Loucy (cell line): ENCODE results near the gene AMZ2.
"Not testable (repeated sequence)": the region's sequence is repeated elsewhere in the genome, so short reads cannot be mapped to it uniquely, and the experiment has no call there.

Experiments used
- H2AFZ ChIP-seq: fragments of 200-600 bp; sonication (generic); 2 replicates; pipeline ENCODE4 v1.6.0; 2016; ENCODE audit warnings: antibody characterized with exemption, mild to moderate bottlenecking, low read length, moderate library complexity
- H3F3A ChIP-seq: fragments of 200-600 bp; 2 replicates; pipeline ENCODE4 v1.6.0; 2016; ENCODE audit warnings: antibody characterized with exemption, low read depth, mild to moderate bottlenecking
- H3K27me3 ChIP-seq: fragments of 200-600 bp; sonication (generic); 2 replicates; pipeline ENCODE4 v1.6.1; 2014; ENCODE audit warnings: low read length, mild to moderate bottlenecking; ENCODE audit not compliant: insufficient read depth, poor library complexity, severe bottlenecking
- H3K36me3 ChIP-seq: fragments of 200-600 bp; sonication (generic); 2 replicates; pipeline ENCODE4 v1.6.1; 2016; ENCODE audit warnings: low read length; ENCODE audit not compliant: insufficient read depth
- H3K4me1 ChIP-seq: fragments of 200-600 bp; sonication (generic); 2 replicates; pipeline ENCODE4 v1.5.1; 2014; ENCODE audit warnings: low read length, mild to moderate bottlenecking; ENCODE audit not compliant: insufficient read depth, poor library complexity, severe bottlenecking
- H3K4me2 ChIP-seq: fragments of 200-600 bp; sonication (generic); 2 replicates; pipeline ENCODE4 v1.6.0; 2014; ENCODE audit warnings: antibody characterized with exemption, low read length, low read depth, mild to moderate bottlenecking; ENCODE audit not compliant: poor library complexity, severe bottlenecking
- H3K4me3 ChIP-seq: fragments of 200-600 bp; sonication (generic); 2 replicates; pipeline ENCODE4 v1.5.1; 2014; ENCODE audit warnings: low read length, mild to moderate bottlenecking, mixed read lengths; ENCODE audit not compliant: poor library complexity, severe bottlenecking
- H3K79me2 ChIP-seq: fragments of 200-600 bp; sonication (generic); 2 replicates; pipeline ENCODE4 v1.6.1; 2014; ENCODE audit warnings: low read length; ENCODE audit not compliant: insufficient read depth
- H3K9ac ChIP-seq: fragments of 200-600 bp; sonication (generic); 2 replicates; pipeline ENCODE4 v1.6.0; 2014; ENCODE audit warnings: mild to moderate bottlenecking, low read depth, low read length, moderate library complexity; ENCODE audit not compliant: poor library complexity, severe bottlenecking
- H3K9me2 ChIP-seq: fragments of 200-600 bp; sonication (generic); replicated peaks from 2 replicates; pipeline ENCODE4 v1.6.1; 2016; ENCODE audit warnings: low read depth, low read length, mixed read lengths
- H3K9me3 ChIP-seq: fragments of 200-600 bp; sonication (generic); 2 replicates; pipeline ENCODE4 v1.6.1; 2014; ENCODE audit warnings: mild to moderate bottlenecking, antibody characterized with exemption, low read length, low read depth; ENCODE audit not compliant: insufficient read depth
- H4K20me1 ChIP-seq: fragments of 200-600 bp; sonication (generic); 2 replicates; pipeline ENCODE4 v1.6.0; 2014; ENCODE audit warnings: antibody characterized with exemption, low read length, mild to moderate bottlenecking; ENCODE audit not compliant: insufficient read depth, poor library complexity, severe bottlenecking
- EZH2phosphoT487 ChIP-seq: fragments of 200-600 bp; IDR thresholded peaks from 2 replicates; pipeline ENCODE4 v1.6.1; 2018; ENCODE audit warnings: antibody characterized with exemption, mild to moderate bottlenecking, moderate library complexity, borderline replicate concordance
- TF ChIP-seq, protein P1 (sequence below): fragments of 200-600 bp; sonication (generic); conservative IDR thresholded peaks from 2 replicates; pipeline ENCODE4 v1.5.1; 2014; ENCODE audit warnings: mild to moderate bottlenecking, antibody characterized with exemption, low read length

Gene AMZ2

DNA sequence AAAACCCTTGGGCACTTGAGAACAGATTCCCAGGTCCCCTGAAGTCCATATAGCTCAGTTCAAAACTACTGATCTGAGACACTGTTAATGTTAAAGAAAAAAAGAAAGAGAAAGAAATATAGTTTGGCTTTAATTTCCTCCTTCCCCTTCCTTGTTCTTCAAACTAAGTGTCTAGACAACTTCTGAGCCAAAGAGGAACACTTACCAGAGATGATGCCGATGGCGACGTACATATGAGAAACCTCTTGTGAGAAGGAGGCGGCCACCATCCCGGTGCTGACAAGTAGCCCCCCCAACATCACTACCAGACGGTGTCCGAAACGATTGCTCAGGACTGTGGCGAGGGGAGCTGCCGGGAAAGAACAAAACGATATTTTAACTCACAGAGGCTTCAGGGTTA lies 25.9 kb downstream of the AMZ2 start:
- Histone ChIP-seq H3K4me2 (no peak overlapping the region), H3K36me3 (no peaks in the 10 kb centered on the region), H3K9me2 (no peaks in the 10 kb centered on the region), H3K79me2 (no peaks in the 10 kb centered on the region), H3K9me3 (no peaks in the 10 kb centered on the region), H3K4me3 (no peak overlapping the region), H3K27me3 (no peaks in the 10 kb centered on the region), H3K4me1 (no peaks in the 10 kb centered on the region), H4K20me1 (no peaks in the 10 kb centered on the region), H3F3A (no peaks in the 10 kb centered on the region), H3K9ac (no peak overlapping the region), H2AFZ (no peak overlapping the region)
- TF ChIP-seq EZH2phosphoT487 = no peak
- TF ChIP-seq, protein P1, sequence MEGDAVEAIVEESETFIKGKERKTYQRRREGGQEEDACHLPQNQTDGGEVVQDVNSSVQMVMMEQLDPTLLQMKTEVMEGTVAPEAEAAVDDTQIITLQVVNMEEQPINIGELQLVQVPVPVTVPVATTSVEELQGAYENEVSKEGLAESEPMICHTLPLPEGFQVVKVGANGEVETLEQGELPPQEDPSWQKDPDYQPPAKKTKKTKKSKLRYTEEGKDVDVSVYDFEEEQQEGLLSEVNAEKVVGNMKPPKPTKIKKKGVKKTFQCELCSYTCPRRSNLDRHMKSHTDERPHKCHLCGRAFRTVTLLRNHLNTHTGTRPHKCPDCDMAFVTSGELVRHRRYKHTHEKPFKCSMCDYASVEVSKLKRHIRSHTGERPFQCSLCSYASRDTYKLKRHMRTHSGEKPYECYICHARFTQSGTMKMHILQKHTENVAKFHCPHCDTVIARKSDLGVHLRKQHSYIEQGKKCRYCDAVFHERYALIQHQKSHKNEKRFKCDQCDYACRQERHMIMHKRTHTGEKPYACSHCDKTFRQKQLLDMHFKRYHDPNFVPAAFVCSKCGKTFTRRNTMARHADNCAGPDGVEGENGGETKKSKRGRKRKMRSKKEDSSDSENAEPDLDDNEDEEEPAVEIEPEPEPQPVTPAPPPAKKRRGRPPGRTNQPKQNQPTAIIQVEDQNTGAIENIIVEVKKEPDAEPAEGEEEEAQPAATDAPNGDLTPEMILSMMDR = no peak

DNA sequence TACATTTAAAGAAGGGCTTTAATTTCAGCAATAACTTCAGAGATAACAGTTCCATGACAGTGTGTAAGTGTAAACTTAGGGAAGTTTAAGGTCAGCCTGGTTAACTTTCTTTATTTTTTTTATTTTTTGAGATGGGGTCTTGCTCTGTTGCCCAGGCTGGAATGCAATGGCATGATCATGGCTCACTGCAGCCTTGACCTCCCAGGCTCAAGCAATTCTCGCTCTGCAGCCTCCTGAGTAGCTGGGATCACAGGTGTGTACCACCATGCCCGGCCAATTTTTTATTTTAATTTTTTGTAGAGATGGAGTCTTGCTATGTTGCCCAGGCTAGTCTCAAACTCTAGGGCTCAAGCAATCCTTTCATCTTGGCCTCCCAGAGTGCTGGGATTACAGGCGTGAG lies 28.5 kb downstream of the AMZ2 start:
- not testable (repeated sequence) for H2AFZ ChIP-seq, H3F3A ChIP-seq, H4K20me1 ChIP-seq, H3K36me3 ChIP-seq, H3K9ac ChIP-seq, H3K4me2 ChIP-seq, H3K9me3 ChIP-seq, H3K4me3 ChIP-seq, H3K27me3 ChIP-seq, H3K4me1 ChIP-seq, H3K9me2 ChIP-seq, H3K79me2 ChIP-seq

DNA sequence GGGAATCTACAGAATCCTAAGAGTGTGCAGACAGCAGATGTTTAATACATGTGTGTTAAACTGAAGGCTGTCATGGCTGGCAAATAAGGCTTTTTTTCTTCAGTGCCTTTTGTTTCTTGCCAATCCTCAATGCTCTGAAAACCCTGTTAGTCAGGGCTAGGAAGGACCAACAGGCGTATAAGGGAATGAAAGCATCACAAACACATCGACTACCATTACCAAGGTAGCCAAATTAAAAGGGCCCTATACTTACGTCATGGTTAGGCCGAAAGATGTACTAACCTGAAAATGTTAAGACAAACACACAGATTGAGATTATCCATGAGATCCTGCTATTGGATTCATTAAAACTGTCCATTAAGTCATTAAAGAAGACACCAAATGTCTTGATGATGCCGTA lies 30.0 kb downstream of the AMZ2 start:
- Histone ChIP-seq H3K36me3 (no peaks in the 10 kb centered on the region), H3K9me2 (no peaks in the 10 kb centered on the region), H3K79me2 (no peaks in the 10 kb centered on the region), H3K4me1 (no peaks in the 10 kb centered on the region), H3K27me3 (no peaks in the 10 kb centered on the region), H3K4me3 (no peak overlapping the region), H2AFZ (no peak overlapping the region), H3K9ac (no peak overlapping the region), H4K20me1 (no peaks in the 10 kb centered on the region), H3K9me3 (no peaks in the 10 kb centered on the region), H3K4me2 (no peak overlapping the region), H3F3A (no peaks in the 10 kb centered on the region)
- TF ChIP-seq EZH2phosphoT487 = no peak
- TF ChIP-seq, protein P1 = no peak

DNA sequence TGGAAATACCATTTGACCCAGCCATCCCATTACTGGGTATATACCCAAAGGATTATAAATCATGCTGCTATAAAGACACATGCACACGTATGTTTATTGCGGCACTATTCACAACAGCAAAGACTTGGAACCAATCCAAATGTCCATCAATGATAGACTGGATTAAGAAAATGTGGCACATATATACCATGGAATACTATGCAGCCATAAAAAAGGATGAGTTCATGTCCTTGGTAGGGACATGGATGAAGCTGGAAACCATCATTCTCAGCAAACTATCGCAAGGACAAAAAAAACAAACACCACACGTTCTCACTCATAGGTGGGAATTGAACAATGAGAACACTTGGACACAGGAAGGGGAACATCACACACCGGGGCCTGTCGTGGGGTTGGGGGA lies 34.1 kb downstream of the AMZ2 start:
- H3K4me1 ChIP-seq, H3K79me2 ChIP-seq, H3K9ac ChIP-seq, H3K9me2 ChIP-seq, H3K36me3 ChIP-seq, H3K4me2 ChIP-seq, H4K20me1 ChIP-seq, H3F3A ChIP-seq, H2AFZ ChIP-seq, H3K9me3 ChIP-seq, H3K4me3 ChIP-seq, H3K27me3 ChIP-seq: not testable (repeated sequence)
